Endothelial cell (in vitro differentiated cells): ENCODE results near the gene PDPK1. TPM values are rescaled to one million over a fixed set of nuclear protein-coding genes. Genes with fewer than 3 reads are reported as not detected.
A peak's percentile ranks its signal among the peaks of the same experiment; 100 is the strongest.

ENCODE experiments used
- DNase-seq: peaks from one replicate; pipeline ENCODE4 v3.0.0; 2021; ENCODE audit warnings: low spot score
- H3K27ac Mint-ChIP-seq: one replicate; pipeline ENCODE4 v1.8.0; 2021; ENCODE audit warnings: mixed read lengths, inconsistent platforms; ENCODE audit not compliant: unreplicated experiment
- H3K27me3 Mint-ChIP-seq: one replicate; pipeline ENCODE4 v1.8.0; 2021; ENCODE audit warnings: mild to moderate bottlenecking, moderate library complexity, mixed read lengths, inconsistent platforms; ENCODE audit not compliant: unreplicated experiment
- H3K36me3 Mint-ChIP-seq: one replicate; pipeline ENCODE4 v1.8.0; 2021; ENCODE audit warnings: mild to moderate bottlenecking, low read depth, mixed read lengths, inconsistent platforms; ENCODE audit not compliant: unreplicated experiment
- H3K4me1 Mint-ChIP-seq: one replicate; pipeline ENCODE4 v1.8.0; 2021; ENCODE audit warnings: mild to moderate bottlenecking, mixed read lengths, inconsistent platforms; ENCODE audit not compliant: unreplicated experiment
- H3K4me3 Mint-ChIP-seq: one replicate; pipeline ENCODE4 v1.8.0; 2021; ENCODE audit warnings: mild to moderate bottlenecking, mixed read lengths, inconsistent platforms; ENCODE audit not compliant: unreplicated experiment
- H3K9me3 Mint-ChIP-seq: one replicate; pipeline ENCODE4 v1.8.0; 2021; ENCODE audit warnings: mixed read lengths, inconsistent platforms; ENCODE audit not compliant: unreplicated experiment
- CTCF ChIP-seq: fragments of 200-600 bp; sonication (generic); IDR thresholded peaks from one replicate; pipeline ENCODE4 v1.5.0; 2021; ENCODE audit warnings: antibody characterized with exemption; ENCODE audit not compliant: unreplicated experiment
- total RNA-seq: library from RNA; stranded (reverse); fragmentation: NEBNext Ultra II Directional; extraction: Animal tissue kit (Norgen Biotek cat#: 25700); gene quantifications from one replicate; pipeline ENCODE4 v1.2.1, GENCODE V29; 2021; ENCODE audit not compliant: unreplicated experiment

The PDPK1 gene
- total RNA-seq, 1 donor from 2014 or later = 33.6 TPM

GRCh38 chr16:2493605-2494004 lies 44.2 kb upstream of the PDPK1 start:
- no peak for TF ChIP-seq CTCF
- Mint-ChIP-seq H3K9me3 (no peaks in the 10 kb centered on the region), H3K27ac (no peak overlapping the region), H3K4me3 (no peak overlapping the region), H3K27me3 (peaks cover 3% of the 10 kb centered on the region), H3K36me3 (peaks cover 7% of the 10 kb centered on the region), H3K4me1 (no peaks in the 10 kb centered on the region)
- DNase-seq = no peak

- no peak for DNase-seq
- H3K4me1 Mint-ChIP-seq = no peaks in the 10 kb centered on the region
- H3K36me3 Mint-ChIP-seq = peaks cover 7% of the 10 kb centered on the region
- peaks cover 3% of the 10 kb centered on the region for H3K27me3 Mint-ChIP-seq
- H3K4me3 Mint-ChIP-seq = no peak overlapping the region
- H3K27ac Mint-ChIP-seq = no peak overlapping the region
- H3K9me3 Mint-ChIP-seq = no peaks in the 10 kb centered on the region
- no peak for TF ChIP-seq CTCF
These were observed 43.2 kb upstream of the PDPK1 start for GRCh38 chr16:2494616-2495015.

GRCh38 chr16:2495041-2495440 lies 42.8 kb upstream of the PDPK1 start:
- H3K27ac Mint-ChIP-seq = no peak overlapping the region

GRCh38 chr16:2496223-2497115 lies 41.4 kb upstream of the PDPK1 start:
- no peak overlapping the region for H3K4me3 Mint-ChIP-seq
- H3K36me3 Mint-ChIP-seq = peaks cover 7% of the 10 kb centered on the region
- peaks cover 7% of the 10 kb centered on the region for H3K27me3 Mint-ChIP-seq
- H3K4me1 Mint-ChIP-seq = no peaks in the 10 kb centered on the region
- DNase-seq = no peak
- H3K27ac Mint-ChIP-seq = no peak overlapping the region
- TF ChIP-seq CTCF = no peak
- H3K9me3 Mint-ChIP-seq = no peaks in the 10 kb centered on the region

More at GRCh38 chr16:2495041-2495440, 42.8 kb upstream of the PDPK1 start:
- TF ChIP-seq CTCF = no peak
- DNase-seq = no peak
- Mint-ChIP-seq H3K9me3 (no peaks in the 10 kb centered on the region), H3K27me3 (peaks cover 3% of the 10 kb centered on the region), H3K4me3 (no peak overlapping the region), H3K4me1 (no peaks in the 10 kb centered on the region), H3K36me3 (peaks cover 7% of the 10 kb centered on the region)

- Mint-ChIP-seq H3K9me3 (no peaks in the 10 kb centered on the region), H3K36me3 (peaks cover 7% of the 10 kb centered on the region), H3K27ac (no peak overlapping the region), H3K4me3 (peak overlapping the region; percentile 1), H3K4me1 (no peaks in the 10 kb centered on the region), H3K27me3 (peaks cover 7% of the 10 kb centered on the region)
- DNase-seq = no peak
- TF ChIP-seq CTCF = no peak
These were observed 40.6 kb upstream of the PDPK1 start for GRCh38 chr16:2497116-2497630.
